GM18511 (cell line): ENCODE data around the gene ZNF138.

Experiments
- ATAC-seq: cut with Tn5 transposase; IDR thresholded peaks from one replicate; pipeline ENCODE4 v1.9.1; 2021; ENCODE audit warnings: mild to moderate bottlenecking, moderate library complexity; ENCODE audit not compliant: unreplicated experiment

Gene ZNF138

GRCh38 chr7:64875258-64875657, 81.0 kb downstream of the ZNF138 start:
- ATAC-seq: no peak

GRCh38 chr7:64875658-64876406, 81.6 kb downstream of the ZNF138 start:
- ATAC-seq: no peak

GRCh38 chr7:64876792-64877713, 82.8 kb downstream of the ZNF138 start:
- ATAC-seq: no peak

GRCh38 chr7:64877714-64878610, 83.7 kb downstream of the ZNF138 start:
- ATAC-seq: no peak

- ATAC-seq: no peak
Observed at GRCh38 chr7:64878684-64879083, 84.5 kb downstream of the ZNF138 start.

GRCh38 chr7:64879086-64879730, 85.0 kb downstream of the ZNF138 start:
- ATAC-seq: no peak

- no peak for ATAC-seq
Observed at GRCh38 chr7:64879800-64880199, 85.6 kb downstream of the ZNF138 start.

GRCh38 chr7:64880322-64881297, 86.4 kb downstream of the ZNF138 start:
- no peak for ATAC-seq

GRCh38 chr7:64881461-64882287, 87.4 kb downstream of the ZNF138 start:
- ATAC-seq: no peak

GRCh38 chr7:64882341-64883112, 88.3 kb downstream of the ZNF138 start:
- no peak for ATAC-seq
